CD4-positive, alpha-beta T cell treated with Interleukin-1 beta for 1 hour (primary cell): ENCODE data around the gene RELL1.
"Not testable (repeated sequence)": the region's sequence is repeated elsewhere in the genome, so short reads cannot be mapped to it uniquely, and the experiment has no call there.

Experiments used
- DNase-seq, 2 donors: peaks; one replicate each; pipeline ENCODE4 v3.0.0-alpha.2; 2020 to 2022

RELL1 gene

GRCh38 chr4:37690976-37691375 is 4.8 kb upstream of the RELL1 start:
- no peak for DNase-seq

- no peak for DNase-seq
Measured at GRCh38 chr4:37689353-37690095, 3.3 kb upstream of the RELL1 start.

DNA sequence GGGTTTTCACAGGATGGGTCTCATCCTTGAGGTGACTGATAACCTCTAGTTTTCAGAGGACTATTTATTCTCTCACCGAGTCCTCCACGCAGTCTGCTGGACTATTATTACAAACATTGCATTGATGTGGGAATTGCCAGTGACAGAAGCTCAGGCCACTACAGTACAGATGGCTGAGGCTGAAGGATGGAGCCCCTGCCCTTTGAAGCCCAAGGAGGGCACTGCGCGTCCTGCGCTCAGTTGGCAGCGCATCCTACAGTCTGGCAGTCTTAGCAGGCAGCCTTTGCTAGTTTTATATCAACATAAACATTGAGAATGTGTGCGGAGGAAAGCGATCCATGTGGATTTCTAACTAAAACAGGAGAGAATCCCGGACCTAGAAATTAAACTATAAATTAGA is 1.5 kb upstream of the RELL1 start:
- DNase-seq = no peak

DNA sequence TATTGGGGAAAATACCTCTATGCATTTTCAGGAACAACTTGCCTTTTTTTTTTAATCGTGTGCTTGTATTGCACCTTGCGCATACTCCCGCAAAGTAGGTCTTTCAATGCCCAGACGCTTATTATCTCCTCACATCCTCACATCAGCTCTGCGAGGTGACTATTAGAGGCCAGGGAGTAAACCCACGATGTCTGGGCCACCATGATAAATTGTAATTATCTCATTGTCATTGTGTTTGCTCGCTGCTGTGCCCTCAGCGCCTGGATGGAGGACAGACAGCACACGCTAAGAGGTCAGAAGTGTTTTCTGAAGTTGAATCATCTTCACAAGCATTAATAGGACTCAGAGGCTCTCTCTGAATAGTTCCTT is 1.0 kb upstream of the RELL1 start:
- DNase-seq = no peak

GRCh38 chr4:37685823-37686372 is 278 bp downstream of the RELL1 start:
- peak in 1 of 2 donors; percentile 41 for DNase-seq

- DNase-seq = peak; percentile 33 to 71
Measured at GRCh38 chr4:37685161-37685822, 884 bp downstream of the RELL1 start.

- no peak for DNase-seq
Measured at GRCh38 chr4:37684154-37684553, 2.0 kb downstream of the RELL1 start.

GRCh38 chr4:37682701-37683401 is 3.3 kb downstream of the RELL1 start:
- no peak for DNase-seq

- DNase-seq = no peak
Measured at GRCh38 chr4:37680089-37680488, 6.1 kb downstream of the RELL1 start.

GRCh38 chr4:37679301-37679700 is 6.9 kb downstream of the RELL1 start:
- no peak for DNase-seq

DNA sequence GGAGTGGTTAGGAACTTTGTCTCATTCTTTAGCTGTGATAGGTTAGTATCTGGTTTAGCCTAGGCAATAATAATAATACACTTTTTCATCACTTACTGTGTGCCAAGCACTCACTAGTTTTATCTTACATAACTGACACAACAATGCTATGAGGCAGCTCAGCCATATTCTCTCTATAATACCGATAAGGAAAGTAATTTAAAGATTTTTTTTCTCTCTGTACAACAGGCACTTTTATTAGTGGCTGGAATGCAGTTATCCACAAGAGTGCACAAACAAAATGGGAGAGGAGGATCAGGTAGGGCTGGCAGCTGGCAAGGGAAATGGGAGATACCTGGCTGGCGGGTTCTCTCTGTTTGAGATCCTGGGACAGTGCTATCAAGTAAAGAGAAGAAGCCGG is 7.6 kb downstream of the RELL1 start:
- no peak for DNase-seq

- peak; percentile 25 to 35 for DNase-seq
Measured at GRCh38 chr4:37675587-37676290, 10.4 kb downstream of the RELL1 start.

GRCh38 chr4:37674439-37674838 is 11.7 kb downstream of the RELL1 start:
- DNase-seq = no peak

DNA sequence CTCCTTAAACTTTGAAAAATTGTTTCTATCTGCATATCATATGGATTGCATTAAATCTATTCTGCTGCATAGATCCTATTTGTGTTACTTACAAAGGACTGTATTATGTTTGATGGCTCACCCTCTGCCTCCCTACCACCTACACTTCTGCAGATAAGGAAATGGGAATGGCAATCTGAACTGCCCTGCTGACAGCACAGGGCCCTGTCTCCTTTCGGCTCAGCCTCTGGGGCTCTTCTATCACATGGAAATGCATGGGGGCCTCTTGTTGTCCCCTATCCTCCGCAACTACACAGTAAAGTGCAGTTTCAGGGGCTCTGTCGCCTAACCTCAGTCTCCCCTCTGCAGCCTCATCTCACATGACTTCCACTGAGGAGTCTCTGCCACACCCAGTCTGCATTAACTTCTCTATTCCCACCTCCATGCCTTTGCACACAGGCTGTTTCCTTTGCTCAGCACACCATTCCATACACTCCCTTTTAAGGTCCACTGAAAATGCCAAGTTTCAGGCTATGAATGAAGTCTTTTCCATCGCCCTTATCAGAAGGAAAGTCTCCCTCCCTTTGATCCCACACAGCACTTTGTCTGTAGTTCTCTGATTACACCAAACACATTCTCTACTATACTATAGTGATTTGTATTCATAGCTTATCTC is 12.5 kb downstream of the RELL1 start:
- DNase-seq = no peak

GRCh38 chr4:37671072-37671471 is 15.1 kb downstream of the RELL1 start:
- DNase-seq = no peak

- no peak for DNase-seq
Measured at GRCh38 chr4:37670249-37670648, 15.9 kb downstream of the RELL1 start.

DNA sequence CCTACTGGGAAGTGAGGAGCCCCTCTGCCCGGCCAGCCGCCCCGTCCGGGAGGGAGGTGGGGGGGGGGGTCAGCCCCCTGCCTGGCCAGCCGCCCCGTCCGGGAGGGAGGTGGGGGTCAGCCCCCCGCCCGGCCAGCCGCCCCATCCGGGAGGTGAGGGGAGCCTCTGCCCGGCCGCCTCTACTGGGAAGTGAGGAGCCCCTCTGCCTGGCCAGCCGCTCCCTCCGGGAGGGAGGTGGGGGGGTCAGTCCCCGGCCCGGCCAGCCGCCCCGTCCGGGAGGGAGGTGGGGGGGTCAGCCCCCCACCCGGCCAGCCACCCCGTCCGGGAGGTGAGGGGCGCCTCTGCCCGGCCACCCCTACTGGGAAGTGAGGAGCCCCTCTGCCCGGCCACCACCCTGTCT is 17.1 kb downstream of the RELL1 start:
- not testable (repeated sequence) for DNase-seq

GRCh38 chr4:37667197-37668100 is 18.7 kb downstream of the RELL1 start:
- DNase-seq = no peak

- DNase-seq = no peak
Measured at GRCh38 chr4:37666625-37667071, 19.5 kb downstream of the RELL1 start.

GRCh38 chr4:37665333-37666320 is 20.5 kb downstream of the RELL1 start:
- no peak for DNase-seq
